NCI-H526 (cell line): Measurements from ENCODE around the gene CYP2W1.

ENCODE experiments used
- DNase-seq, 2 experiments: peaks; one replicate each; lab custom pipeline; 2025; lab: John Stamatoyannopoulos, UW

CYP2W1 gene

DNA sequence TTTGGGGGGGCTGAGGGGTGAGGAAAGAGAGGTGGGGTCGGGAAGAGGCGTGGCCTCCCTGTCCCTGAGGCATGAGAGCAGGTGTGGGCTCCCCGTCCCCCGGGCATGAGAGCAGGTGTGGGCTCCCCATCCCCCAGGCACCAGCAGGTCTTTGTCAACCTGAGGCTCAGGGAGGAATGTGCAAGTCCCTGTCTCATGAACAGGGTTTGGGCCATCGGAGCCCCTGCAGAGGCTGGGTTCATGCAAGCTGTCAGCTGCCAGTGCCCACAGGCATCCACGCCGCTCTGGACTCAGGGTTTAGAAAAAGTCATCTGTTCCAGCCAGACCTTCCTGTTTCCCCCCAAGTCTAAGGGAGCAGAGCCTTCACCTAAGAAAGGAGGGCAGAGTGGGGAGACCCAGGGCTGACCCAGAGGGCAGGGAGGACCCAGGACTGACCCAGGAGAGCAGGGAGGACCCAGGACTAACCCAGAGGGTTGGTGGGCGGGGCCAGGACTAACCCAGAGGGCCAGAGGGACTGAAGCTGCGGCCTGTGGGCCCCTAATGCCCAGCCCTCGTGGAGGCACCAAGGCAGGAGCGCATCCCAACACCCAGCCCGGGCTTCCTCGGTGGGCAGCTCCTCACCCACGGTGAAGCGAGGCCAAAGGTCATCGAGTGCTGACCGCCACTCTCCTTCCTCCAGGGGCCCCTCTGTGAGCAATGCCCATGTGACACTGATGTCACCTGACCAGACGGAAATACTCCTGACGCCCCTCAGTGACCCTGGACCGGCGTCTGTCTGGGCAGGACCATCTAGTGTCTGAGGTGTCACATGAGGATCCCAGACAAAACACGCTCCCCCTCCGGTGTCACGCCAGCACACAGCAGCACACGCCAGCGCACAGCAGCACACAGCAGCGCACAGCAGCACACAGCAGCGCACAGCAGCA, 32.5 kb downstream of the CYP2W1 start:
- no peak for DNase-seq

- DNase-seq, result no peak
Observed at GRCh38 chr7:1016577-1017531, 33.9 kb downstream of the CYP2W1 start.

GRCh38 chr7:1017586-1018333, 34.8 kb downstream of the CYP2W1 start:
- no peak for DNase-seq

DNA sequence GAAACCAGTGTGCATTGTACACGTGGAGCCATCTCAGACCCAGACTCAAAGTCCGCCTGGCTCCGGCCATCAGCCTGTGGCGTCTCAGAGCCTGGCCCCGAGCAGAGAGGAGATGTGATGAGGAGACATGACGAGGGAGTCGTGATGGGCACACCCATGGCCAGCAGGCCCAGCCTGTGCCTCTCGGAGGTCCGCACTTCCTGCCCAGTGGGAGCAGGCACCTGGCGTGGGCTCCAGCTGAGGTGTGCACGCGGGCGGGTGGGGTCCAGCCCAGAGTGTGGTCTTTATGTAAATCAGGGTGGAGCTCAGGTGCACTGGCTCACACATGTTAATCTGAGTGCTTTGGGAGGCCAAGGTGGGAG, 35.3 kb downstream of the CYP2W1 start:
- DNase-seq, result no peak

- no peak for DNase-seq
Observed at GRCh38 chr7:1019255-1019785, 36.3 kb downstream of the CYP2W1 start.

- no peak for DNase-seq
Observed at GRCh38 chr7:1019789-1020610, 37.0 kb downstream of the CYP2W1 start.

- no peak for DNase-seq
Observed at GRCh38 chr7:1020849-1021251, 37.9 kb downstream of the CYP2W1 start.

DNA sequence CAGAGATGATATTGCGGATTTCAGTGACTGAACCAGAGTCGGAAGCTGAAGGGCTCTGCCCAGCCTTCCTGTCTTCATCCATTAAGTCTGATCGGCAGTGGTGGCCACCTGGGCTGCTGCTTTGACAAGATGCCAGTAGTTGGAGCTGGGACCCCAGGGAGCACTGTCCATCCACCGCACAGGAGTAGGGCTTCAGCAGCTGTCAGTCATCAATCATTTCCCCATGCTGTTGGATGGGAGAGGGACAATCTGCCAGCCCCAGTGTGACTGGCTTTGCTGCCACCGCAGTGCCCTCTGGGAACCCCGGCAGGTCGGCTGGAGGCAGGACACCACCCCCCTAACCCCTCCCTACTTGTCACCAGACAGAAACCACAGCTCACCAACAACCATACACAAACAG, 38.4 kb downstream of the CYP2W1 start:
- no peak for DNase-seq

GRCh38 chr7:1021931-1022330, 39.0 kb downstream of the CYP2W1 start:
- no peak for DNase-seq

- no peak for DNase-seq
Observed at GRCh38 chr7:1022356-1022755, 39.4 kb downstream of the CYP2W1 start.

GRCh38 chr7:1022801-1023465, 40.0 kb downstream of the CYP2W1 start:
- no peak for DNase-seq

DNA sequence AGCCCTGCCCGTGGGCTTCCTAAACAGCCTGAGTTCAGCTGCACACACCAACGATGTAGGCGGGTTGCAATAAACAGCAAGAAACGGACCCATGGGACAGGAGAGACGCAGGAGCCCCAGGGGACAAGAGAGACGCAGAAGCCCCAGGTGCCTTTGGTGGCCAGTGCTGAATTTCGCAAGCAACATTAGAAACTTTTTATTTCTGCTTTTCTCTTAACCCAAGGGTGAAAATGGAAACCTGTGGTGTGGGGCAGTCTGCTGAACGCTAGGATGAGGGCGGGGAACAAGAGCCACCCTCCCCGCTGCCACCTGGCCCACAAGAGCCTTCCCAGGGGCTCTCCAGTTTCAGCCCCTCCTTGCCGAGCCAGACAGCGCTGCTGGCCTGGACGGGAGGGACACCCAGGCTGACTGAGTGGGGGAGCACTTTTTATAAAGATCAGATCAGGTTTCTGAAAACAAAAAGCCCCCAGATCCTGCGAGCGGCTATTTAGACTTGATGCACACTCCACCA, 41.4 kb downstream of the CYP2W1 start:
- DNase-seq, result no peak

DNA sequence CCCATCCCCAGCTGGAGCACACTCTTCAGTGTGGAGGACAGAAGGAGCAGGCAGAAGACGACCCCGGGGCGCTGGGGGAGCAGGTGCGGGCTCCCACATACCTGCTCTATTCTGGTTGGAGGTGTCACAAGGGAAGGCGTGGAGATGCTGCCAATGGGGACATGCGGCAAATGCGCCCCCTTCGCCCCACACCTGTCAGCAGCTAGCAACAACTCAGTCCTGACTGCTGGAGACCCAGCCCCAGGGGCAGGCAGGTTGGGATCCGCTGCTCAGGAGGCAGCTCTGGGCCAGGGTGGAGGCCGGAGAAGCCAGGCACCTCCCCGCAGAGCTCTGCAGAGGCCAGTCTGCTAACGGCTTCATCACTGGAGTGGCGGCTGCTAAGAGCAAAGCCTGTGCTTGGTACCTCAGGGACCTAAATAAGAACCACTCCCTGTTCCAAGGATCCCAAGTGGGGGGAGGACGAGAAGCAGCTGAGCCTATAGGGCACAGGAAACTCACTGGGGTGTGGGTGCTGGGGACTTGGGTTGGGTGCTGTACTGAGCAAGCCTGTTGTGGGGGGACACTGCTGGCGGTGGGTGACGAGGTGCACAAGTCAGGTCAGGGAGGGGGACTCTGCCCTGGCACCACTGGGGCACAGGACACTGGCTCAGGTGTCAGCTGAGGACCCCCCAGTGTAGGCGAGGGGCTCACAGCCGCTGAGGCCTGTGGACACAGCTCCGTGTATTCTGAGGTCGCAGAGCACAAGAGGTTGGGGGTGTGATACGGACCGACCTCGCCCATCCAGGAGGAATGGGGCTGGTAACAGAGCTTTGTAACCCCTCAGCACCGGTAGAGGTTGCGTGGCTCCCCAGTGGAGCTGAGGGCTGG, 42.1 kb downstream of the CYP2W1 start:
- no peak for DNase-seq

DNA sequence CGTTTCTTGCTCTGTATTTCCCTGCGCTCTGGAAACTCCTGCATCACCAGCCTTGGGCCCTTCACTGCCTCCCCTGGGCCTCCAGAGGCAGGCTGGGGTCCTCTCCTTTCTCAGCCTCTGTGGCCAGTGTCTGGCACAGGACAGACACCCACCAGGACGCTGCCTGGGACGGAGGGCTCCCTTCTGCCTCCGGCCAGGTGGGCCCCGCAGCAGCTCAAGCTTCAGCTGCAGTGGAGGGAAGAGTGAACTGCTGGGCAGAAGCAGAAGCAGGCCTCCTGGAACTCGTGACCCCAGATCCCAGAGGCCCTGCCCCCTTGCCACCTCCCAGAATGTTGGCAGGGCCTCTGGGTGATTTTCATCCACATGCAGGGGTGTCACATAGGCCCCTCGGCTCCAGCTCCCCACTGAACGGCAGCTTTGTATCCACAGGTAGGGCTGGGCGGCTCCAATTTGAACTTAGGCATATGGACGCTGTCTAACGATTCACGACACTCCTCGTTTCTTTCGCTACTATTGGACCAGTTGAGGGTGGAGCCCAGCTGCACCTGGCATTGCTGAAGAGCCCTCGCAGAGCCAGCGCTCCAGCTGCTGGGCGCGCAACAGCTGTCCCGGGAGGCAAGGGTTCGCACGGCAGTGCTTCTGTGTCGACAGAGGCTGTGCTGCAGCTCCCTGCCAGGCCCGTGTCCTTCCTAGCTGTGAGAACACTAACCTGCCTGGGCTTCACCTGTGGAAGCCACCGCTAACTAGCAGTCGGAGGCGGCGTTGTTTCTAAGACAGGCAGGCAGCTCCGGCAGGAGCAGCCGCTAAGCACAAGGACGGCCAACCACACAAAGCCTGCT, 43.0 kb downstream of the CYP2W1 start:
- DNase-seq, result peak; percentile 19 to 70

GRCh38 chr7:1026721-1027161, 43.8 kb downstream of the CYP2W1 start:
- no peak for DNase-seq

DNA sequence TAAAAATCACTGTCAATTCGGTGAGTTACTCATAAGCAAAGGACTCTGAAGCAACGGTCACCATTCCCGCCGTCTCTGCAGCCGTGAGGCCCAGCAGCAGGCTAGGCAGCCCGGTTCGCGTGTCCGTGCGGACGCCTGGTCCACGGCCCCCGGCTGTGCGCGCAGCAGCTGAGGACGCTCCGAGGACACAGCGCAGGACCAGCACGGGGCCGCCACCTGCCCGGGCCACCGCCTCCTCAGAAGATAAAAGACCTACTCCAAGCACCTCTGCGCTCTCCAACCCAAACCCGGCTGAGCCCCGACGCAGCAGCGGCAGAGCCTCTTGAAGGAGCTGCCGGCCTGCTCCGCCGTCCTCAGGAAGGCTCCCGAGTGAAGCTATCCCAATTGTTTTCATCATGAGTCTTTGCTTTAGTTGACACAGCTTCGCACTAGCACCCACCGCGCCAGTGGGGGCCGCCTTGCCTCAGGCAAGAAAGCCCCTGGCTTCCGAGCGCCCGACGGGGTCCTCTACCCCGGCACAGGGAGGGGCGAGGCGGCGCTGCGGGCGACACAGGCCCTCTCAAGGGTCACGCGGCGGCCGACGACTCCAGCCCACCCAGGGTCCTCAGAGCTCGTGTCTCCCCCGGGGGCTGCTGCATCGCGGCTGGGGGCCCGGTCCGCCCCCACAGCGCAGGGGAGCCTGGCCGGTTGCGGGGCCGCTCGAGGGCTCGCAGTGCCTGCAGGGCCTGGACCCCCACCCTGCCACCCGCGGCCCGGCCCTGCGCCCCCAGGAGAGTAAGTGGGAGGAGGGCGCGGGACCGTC, 44.5 kb downstream of the CYP2W1 start:
- peak in 1 of 2 experiments; percentile 37 for DNase-seq

DNA sequence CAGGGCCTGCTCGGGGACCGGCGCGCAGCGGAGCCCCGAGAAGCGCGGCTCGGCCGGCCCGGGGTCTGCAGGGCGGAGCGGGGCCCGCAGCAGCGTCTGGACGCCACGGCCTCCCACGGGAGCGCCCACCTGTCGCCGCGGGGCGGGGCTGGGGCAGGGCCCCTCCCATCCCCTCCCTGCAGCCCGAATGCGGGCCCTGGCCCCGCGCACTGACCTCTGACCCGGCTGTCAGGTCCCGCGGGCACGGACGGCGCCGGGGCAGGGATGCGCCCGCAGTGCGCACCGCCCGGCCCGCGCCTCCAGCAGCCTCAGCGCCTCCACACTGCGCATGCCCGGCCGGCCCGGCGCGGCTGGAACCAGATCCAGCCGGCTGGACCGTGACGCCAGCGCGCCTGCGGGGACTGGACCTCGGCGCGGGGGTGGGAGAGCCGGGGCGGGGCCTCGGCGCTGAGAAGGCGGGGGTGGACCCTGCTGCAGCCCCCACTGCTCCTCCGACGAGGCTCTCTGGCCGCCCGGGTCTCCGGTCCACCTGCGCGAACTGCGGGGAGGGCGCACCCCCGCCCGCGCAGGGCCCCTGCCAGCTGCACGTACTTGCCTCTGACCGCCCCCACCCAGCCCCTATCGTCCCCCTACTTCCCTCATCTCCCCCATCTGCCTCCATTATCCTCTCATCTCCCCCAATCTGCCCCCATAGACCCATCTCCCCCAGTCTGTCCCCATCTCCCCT, 45.2 kb downstream of the CYP2W1 start:
- peak; percentile 46 to 91 for DNase-seq
